ENCODE data around the gene RPL36. TPM values are rescaled to one million over a fixed set of nuclear protein-coding genes. Genes with fewer than 3 reads are reported as not detected.

RPL36 gene
- polyA plus RNA-seq, 2 of the 4 experiments (the other 2 are of a cell fraction), result 368 to 1,385 TPM

DNA sequence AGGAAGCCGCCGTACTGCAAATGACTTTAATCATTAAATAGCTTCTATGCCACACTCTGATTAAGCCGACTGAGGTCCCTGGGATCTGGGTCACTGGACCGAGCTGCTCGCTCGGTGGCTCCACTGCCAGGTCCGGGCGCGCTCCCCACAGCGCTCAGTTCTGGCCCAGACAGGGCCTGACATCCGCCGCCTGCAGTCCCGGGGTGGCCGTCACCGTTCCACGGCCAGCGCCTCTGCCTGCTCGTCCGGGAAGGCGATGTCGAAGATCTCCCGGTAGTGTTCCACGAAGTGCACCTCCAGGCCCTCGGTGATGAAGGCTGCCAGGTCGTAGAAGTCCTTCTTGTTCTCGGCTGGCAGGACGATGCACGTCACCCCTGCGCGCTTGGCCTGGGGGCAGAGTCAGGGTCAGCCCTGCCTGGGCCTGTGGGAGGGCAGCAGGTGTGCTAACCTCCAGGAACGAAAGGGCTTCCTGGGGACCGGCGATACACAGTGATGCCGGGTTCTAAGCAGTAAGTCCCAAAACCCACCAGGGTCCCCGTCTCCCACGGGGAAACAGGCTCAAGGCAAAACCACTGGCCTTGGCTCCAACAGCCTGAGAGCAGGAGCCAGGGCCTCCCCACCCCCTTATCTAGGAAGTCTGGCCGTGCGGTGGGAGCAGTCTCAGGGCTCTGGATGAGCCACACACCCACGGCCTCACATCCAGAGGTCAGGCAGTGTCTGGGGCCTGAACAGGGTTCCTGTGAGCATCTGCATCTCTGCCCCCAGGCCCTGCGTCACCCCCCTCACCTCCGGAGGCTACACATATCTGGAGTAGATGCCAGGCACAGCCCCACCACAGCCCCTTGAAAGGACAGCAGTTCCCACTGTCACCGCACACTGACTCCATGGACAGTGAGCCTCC, 2.0 kb downstream of the RPL36 start:
- Histone ChIP-seq H3K4me3 (peak overlapping the region; percentile 92), H3K4me1 (peaks cover 13% of the 10 kb centered on the region), H3K9me3 (no peaks in the 10 kb centered on the region), H3K4me2 (peak overlapping the region; percentile 88), H3K27ac (peak overlapping the region; percentile 93 to 97; a peak in 4 of 6 replicates)
- FAIRE-seq, result no peak
- DNase-seq (ENCODE audit: low read depth in 1 of 2, low spot score in 1 of 2), result no peak
- WGBS (ENCODE audit: missing lambda C conversion rate), result 89% methylated on average over 11 of the region's 42 CpGs
- ChIA-PET POLR2A (interaction anchor here (0.6 to 3.0 kb wide), 4 partner anchors 28 to 212 kb away, joined by 3 to 45 read pairs (median 5); partner anchors contain the start of genes CATSPERD, LONP1 and VMAC), CTCF (interaction anchor here (1.2 kb wide), 2 partner anchors 16 to 644 kb away, joined by 3 to 4 read pairs; no protein-coding TSS in a partner anchor)
- TF ChIP-seq SREBF2 (IDR thresholded peaks at IDR 0.05) (no peak), RNF2 (IDR thresholded peaks at IDR 0.05; ENCODE audit: borderline replicate concordance, low read depth) (no peak), FOSL2 (IDR thresholded peaks at IDR 0.05) (no peak), FOSL2 (CRISPR knock-in tag; IDR thresholded peaks at IDR 0.05) (no peak)
- TF ChIP-seq, protein P1, sequence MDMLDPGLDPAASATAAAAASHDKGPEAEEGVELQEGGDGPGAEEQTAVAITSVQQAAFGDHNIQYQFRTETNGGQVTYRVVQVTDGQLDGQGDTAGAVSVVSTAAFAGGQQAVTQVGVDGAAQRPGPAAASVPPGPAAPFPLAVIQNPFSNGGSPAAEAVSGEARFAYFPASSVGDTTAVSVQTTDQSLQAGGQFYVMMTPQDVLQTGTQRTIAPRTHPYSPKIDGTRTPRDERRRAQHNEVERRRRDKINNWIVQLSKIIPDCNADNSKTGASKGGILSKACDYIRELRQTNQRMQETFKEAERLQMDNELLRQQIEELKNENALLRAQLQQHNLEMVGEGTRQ (IDR thresholded peaks at IDR 0.05), result no peak
- TF ChIP-seq, protein P2, sequence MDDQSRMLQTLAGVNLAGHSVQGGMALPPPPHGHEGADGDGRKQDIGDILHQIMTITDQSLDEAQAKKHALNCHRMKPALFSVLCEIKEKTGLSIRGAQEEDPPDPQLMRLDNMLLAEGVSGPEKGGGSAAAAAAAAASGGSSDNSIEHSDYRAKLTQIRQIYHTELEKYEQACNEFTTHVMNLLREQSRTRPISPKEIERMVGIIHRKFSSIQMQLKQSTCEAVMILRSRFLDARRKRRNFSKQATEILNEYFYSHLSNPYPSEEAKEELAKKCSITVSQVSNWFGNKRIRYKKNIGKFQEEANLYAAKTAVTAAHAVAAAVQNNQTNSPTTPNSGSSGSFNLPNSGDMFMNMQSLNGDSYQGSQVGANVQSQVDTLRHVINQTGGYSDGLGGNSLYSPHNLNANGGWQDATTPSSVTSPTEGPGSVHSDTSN (IDR thresholded peaks at IDR 0.05), result peak; percentile 15; the same call in 1 of the 2 replicates
- ATAC-seq, result 0 out of 6 replicates have a peak, but pooled peaks of 1 of the 2 experiments have one; percentile 3

DNA sequence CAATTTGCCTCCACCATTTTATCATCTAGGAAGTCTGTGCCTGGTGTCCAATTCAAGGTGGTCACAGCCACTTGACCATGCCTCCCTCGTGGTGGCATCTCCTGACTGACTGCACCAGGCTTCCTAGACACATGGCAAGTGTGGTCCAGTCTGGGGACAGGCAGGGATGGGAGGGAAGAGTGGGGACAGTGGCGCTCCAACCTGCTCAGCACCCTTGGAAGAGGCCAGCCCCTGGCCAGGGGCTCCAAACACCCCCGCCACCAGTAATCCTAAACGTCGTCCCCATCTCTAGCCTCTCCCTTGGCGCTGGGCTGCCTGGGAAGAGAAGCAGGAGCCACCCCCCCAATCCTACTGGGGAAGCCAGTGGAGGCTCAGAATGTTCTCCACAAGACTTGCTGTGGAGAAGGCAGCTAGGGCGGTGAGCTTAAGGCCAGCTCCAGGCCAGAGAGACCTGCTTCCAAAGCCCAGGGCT, 2.7 kb downstream of the RPL36 start:
- H3K27ac ChIP-seq, result no peak overlapping the region

DNA sequence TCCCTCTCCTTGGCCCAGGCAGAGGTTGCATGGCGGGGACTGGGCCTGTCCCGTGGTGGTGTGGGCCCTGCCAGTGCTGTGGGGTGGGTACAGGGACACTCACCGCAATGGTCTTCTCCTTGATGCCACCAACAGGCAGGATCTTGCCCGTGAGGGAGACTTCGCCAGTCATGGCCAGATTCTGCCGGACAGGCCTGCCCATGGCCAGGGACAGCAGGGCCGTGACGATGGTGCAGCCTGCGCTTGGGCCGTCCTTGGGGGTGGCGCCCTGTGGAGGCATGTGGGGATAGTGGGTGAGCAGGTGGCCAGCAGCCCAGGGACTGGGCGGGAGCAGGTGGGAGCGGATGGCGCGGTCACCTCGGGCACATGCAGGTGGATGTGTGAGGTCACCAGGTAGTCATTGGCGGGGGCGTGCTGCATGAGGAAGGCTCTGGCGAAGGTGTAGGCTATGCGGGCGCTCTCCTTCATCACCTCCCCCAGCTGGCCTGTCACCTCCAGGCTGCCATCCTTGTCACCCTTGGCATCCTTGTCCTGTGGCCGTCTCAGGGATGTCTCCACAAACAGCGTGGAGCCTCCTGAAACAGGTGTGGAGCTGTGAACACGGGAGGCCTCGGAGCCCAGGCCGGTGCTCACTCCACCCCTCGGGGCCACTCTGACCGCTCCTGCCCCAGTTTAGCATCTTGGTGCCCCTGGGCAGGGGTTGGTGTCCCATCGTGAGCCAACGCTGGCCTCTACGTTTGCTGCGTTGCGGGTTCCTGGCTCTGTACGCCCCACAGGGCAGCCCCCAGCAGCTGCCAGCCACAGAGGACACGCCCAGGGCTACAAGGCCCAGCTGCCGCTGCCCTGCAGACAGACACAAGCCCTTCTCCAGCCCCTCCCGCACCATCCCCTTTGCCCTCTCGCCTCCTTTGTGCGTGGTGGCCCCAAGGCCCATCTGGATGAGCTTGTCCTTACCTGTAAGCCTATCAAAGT, 3.4 kb downstream of the RPL36 start:
- WGBS (ENCODE audit: missing lambda C conversion rate), result 88% methylated on average over 14 of the region's 39 CpGs
- ATAC-seq (peak; percentile 1; a peak in 1 of 6 replicates), FAIRE-seq (no peak), DNase-seq (ENCODE audit: low read depth in 1 of 2, low spot score in 1 of 2) (no peak)
- CTCF ChIA-PET, result no interaction called here
- Histone ChIP-seq H3K4me1 (peaks cover 13% of the 10 kb centered on the region), H3K4me2 (no peak overlapping the region; the same call in 2 of the 3 replicates), H3K27ac (no peak overlapping the region), H3K4me3 (no peak overlapping the region), H3K9me3 (no peaks in the 10 kb centered on the region)
- POLR2A ChIA-PET, result no interaction called here
- TF ChIP-seq, protein P3, sequence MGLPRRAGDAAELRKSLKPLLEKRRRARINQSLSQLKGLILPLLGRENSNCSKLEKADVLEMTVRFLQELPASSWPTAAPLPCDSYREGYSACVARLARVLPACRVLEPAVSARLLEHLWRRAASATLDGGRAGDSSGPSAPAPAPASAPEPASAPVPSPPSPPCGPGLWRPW (IDR thresholded peaks at IDR 0.05), result no peak
- TF ChIP-seq HEYL (CRISPR knock-in tag; IDR thresholded peaks at IDR 0.05) (no peak), TP53 (CRISPR knock-in tag; IDR thresholded peaks at IDR 0.05) (no peak), ESRRA (IDR thresholded peaks at IDR 0.05; ENCODE audit: borderline replicate concordance, low read length) (no peak)
- TF ChIP-seq, protein P4, sequence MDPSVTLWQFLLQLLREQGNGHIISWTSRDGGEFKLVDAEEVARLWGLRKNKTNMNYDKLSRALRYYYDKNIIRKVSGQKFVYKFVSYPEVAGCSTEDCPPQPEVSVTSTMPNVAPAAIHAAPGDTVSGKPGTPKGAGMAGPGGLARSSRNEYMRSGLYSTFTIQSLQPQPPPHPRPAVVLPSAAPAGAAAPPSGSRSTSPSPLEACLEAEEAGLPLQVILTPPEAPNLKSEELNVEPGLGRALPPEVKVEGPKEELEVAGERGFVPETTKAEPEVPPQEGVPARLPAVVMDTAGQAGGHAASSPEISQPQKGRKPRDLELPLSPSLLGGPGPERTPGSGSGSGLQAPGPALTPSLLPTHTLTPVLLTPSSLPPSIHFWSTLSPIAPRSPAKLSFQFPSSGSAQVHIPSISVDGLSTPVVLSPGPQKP (IDR thresholded peaks at IDR 0.05; ENCODE audit: low read depth, low read length), result no peak

More for the DNA sequence above, 2.7 kb downstream of the RPL36 start:
- ChIA-PET POLR2A (no interaction called here), CTCF (no interaction called here)
- H3K4me3 ChIP-seq, result peak overlapping the region; percentile 92; the same call in 1 of the 3 replicates
- TF ChIP-seq, protein P5, sequence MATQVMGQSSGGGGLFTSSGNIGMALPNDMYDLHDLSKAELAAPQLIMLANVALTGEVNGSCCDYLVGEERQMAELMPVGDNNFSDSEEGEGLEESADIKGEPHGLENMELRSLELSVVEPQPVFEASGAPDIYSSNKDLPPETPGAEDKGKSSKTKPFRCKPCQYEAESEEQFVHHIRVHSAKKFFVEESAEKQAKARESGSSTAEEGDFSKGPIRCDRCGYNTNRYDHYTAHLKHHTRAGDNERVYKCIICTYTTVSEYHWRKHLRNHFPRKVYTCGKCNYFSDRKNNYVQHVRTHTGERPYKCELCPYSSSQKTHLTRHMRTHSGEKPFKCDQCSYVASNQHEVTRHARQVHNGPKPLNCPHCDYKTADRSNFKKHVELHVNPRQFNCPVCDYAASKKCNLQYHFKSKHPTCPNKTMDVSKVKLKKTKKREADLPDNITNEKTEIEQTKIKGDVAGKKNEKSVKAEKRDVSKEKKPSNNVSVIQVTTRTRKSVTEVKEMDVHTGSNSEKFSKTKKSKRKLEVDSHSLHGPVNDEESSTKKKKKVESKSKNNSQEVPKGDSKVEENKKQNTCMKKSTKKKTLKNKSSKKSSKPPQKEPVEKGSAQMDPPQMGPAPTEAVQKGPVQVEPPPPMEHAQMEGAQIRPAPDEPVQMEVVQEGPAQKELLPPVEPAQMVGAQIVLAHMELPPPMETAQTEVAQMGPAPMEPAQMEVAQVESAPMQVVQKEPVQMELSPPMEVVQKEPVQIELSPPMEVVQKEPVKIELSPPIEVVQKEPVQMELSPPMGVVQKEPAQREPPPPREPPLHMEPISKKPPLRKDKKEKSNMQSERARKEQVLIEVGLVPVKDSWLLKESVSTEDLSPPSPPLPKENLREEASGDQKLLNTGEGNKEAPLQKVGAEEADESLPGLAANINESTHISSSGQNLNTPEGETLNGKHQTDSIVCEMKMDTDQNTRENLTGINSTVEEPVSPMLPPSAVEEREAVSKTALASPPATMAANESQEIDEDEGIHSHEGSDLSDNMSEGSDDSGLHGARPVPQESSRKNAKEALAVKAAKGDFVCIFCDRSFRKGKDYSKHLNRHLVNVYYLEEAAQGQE (IDR thresholded peaks at IDR 0.05), result no peak
- peak in 1 of 2 experiments; percentile 17; a peak in 1 of 5 replicates for TF ChIP-seq JUN (IDR thresholded peaks at IDR 0.05)
- no peak for FAIRE-seq
- 40% methylated on average over 1 of the region's 7 CpGs for WGBS (ENCODE audit: missing lambda C conversion rate)
- H3K4me1 ChIP-seq, result peaks cover 13% of the 10 kb centered on the region
- H3K9me3 ChIP-seq, result no peaks in the 10 kb centered on the region
- peak overlapping the region; percentile 88; the same call in 2 of the 3 replicates for H3K4me2 ChIP-seq
- peak in 1 of 2 experiments; percentile 41 for DNase-seq (ENCODE audit: low read depth in 1 of 2, low spot score in 1 of 2)
- ATAC-seq, result peak; percentile 1 to 2; a peak in 1 of 6 replicates
